HuH-7 (cell line): ENCODE results near the gene ENDOV.

Experiments used
- DNase-seq: peaks from one replicate; pipeline ENCODE4 v3.0.0; 2011; ENCODE audit warnings: low spot score

The ENDOV gene

DNA sequence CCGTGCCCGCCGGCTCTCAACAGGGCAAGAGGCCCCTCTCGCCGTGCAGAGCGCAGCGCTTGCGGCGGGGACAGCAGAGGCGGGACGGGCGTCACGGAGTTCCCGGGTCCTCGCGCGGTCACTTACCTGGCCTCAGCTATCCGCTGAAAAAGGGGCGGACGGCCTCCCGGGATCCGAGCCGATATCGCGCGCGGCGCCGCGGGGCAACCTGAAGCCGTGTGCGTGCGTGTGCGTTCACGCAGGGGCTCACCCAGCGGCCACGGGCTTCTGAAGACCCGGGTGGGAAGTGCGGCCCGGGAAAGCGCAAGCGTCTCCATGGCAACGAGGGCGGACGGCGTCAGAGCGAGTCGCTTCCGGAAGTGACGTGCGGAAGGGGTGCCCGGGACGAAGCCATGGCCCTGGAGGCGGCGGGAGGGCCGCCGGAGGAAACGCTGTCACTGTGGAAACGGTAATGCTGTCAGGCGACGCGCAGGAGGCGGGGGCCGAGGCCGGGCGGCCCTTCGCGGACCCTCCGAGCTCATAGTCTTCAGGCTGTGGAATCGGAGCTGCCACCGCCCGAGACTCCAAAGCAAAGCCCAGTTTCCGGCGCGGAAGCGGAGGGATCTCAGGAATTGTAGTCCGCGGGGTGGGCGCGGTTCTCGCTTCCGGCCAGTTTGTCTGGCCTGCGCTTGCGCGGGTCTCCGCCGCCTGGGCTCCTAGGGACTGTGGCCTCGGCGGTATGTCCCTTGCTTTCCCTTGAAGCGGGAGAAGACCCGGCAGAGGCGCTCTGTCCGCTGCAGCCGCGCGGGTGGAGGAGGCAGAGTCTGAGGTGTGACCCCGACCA is at the start of gene ENDOV:
TSS of gene ENDOV (plus strand) at position 365 of the 823 bp plus-strand sequence. CDS start at position 393, 28 bp downstream.
- peak; percentile 99 for DNase-seq

DNA sequence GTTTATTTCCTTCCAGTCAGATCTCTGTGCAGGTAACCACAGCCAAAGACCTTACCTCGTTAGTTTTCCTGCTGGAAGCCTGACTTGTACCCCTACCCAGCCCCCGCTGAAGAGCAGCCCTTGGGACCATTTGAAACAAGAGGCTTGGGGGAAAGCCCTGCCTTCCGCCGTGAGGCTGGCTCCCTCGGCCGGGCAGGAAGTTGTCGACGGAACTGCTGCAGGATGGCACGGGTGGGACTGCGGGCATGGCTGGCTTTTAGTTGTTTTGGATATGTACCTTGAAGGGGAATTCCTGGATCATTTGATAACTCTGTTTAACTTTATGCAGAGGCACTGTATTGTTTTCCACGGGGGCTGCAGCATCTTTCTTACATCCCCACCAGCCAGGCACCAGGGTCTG is 49.0 kb upstream of the ENDOV start:
- no peak for DNase-seq

DNA sequence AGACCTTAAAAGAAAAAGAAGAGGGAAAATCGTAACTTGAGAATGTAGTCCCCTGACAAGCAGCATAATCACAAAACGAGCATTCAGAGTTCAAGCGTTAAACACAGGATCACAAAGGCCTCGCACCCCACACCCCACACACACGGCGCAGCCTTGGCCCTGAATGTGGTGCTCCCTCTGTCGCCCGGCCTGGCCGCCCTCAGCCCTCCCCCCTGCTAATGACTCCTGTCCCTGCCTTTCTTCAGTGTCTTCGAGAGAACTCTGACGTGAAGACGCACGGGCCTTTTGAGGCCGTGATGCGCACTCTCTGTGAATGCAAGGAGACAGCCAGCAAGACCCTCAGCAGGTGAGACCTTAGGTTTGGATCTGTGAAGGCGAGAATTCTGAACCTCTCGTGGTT is 47.5 kb upstream of the ENDOV start:
- no peak for DNase-seq

DNA sequence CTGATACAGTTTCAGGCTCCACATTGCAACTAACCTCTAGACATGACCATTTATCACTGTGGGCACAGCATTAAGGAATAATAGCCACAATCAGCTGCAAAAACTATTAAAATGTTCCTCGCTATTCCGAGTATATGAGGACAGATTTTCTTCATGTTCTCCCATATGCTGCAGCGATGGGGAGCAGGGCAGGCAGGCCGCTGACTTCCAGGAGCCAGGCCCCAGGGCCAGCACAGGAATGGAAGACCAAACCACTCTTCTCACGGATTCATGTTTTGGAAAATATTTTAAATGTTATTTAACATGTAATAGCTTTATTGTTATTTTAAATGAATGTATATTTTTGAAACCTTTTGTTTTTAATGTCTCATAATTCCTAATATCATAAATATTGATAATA is 43.8 kb upstream of the ENDOV start:
- no peak for DNase-seq

DNA sequence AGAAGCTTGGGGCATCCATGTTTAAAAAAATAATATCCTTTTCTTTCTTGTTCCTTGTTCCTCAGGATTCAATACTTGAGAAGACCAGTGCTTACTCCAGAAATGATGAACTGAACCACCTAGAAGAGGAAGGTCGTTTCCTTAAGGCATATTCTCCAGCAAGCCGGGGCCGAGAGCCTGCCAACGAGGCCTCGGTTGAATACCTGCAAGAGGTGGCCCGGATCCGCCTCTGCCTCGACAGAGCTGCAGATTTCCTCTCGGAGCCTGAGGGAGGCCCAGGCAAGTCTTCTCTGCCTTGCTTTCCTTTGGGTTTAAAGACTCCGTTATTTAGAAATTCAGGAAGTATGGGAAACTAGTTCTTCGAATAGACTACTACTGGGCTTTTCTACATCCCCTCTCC is 42.5 kb upstream of the ENDOV start:
- DNase-seq = no peak

DNA sequence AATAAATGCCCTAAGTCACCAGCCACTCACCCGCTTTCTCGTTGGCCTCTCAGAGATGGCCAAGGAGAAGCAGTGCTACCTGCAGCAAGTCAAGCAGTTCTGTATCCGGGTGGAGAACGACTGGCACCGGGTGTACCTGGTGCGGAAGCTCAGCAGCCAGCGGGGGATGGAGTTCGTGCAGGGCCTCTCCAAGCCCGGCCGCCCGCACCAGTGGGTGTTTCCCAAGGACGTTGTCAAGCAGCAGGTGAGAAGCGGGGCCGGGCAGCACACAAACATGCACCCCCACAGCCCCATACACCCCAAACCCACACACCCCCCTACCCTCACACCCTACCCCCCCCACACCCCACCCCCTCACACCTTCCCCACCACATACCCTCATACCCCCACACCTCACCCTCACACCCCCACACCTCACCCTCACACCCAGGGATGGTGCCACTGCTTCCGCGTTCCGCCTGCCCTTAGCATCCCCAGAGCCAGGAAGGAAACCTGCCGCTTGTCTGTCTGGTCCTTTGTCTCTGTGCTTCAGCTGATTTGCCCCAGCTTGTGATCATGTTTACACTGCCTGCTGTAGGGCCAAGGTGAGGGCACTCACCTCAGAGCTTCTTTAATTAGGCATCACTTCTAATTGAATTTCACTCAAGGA is 41.9 kb upstream of the ENDOV start:
- no peak for DNase-seq

DNA sequence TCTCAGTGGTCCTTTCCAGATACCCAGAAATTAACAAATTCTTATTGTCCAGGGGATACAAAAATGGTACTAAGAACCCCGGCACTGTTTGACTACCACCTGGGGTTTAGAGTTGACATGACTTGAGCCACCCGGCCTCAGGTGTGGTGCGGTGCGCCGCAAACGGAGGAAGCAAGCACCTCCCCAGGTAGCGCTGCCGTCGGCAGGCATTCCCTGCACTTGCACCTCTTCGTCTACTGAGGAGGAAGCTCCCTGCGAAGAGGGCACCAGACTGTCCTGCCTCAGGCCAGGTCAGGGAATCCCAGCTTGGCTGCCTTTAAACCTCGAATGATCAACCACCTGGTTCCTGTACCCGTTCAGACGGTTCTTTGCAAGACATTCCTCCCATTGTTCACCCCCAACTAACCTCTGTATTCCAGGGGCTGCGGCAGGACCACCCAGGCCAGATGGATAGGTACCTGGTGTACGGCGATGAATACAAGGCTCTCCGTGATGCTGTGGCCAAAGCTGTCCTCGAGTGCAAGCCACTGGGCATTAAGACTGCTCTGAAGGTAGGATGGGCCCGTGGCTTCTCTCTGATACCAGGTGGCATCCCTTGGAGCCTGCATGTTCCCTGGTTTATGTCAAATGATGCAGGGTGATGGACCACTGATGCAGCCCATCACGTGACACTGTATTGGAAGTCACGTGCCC is 40.8 kb upstream of the ENDOV start:
- DNase-seq = no peak

DNA sequence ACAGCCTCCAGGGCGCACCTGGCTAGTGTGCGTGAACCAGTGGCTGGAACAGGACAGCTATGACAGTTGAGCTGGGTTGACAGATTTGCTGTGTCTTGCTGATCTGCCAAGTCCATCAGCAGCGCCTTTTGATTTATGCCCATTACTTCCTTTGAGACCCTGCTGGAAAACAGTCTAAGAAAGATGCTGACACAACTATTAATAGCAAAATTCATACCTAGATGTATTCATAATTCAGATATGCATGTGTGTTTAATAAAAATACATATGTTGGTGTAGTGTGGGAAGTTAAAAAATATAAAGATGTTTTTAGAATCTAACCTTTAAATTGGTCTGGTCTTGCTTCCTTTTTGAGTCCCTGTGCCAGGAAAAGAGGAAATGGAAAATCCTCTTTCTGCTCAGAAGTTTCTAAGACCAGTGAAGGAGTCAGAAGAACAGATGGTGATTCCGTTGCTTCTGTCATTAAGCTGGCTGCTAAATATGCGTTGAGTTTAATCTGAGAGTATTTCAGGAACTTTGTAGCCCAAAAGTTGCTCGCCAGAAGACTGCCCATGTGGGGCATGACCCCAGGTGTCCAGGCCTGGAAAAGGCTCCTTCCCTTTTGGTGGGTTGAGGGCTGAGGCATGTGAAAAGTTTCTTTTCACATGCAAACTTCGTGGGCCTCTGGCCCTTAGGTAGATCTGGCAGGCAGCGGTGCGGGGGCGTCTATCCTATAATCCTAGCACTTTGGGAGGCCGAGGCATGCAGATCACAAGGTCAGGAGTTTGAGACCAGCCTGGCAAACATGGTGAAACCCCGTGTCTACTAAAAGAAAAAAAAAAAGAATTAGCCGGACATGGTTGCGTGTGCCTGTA is 40.0 kb upstream of the ENDOV start:
- DNase-seq = no peak

DNA sequence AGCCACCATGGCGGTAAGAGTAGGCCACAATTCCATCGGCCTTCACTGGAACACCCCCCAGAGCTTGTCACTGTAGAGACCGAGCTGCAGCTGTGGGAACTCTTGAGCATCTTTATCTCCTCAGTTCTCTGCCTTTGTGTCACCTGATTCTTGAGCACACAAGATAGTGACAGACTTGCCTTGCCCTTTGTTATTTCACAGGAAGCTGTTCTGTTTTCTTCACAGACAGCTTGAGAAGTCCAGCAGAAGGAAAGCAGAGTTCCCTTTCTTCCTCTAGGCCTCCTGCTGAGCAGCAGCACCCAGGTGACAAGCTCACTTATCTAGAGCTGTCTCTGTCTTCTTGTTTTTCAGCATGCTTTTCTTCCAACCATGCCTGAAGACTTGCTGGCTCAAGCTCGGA is 38.4 kb upstream of the ENDOV start:
- DNase-seq = no peak

DNA sequence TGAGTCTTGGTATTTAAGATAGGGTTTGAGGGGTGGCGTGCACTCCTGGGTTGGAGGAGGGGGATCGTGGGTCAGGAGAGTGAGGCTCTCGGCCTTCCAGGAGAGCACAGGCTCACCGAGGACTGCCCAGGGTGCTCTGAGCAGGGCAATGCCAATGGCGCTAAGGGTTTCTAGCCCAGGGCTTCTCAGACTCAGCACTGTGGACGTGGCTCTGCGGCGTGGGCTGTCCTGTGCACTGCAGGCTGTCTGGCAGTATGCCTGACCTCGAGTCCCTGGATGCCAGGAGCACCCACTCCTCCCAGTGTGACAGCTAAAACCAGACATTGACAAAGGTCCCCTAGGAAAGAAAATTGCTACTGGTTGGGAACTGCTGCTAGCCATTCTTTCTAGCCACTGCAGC is 37.2 kb upstream of the ENDOV start:
- DNase-seq = no peak

DNA sequence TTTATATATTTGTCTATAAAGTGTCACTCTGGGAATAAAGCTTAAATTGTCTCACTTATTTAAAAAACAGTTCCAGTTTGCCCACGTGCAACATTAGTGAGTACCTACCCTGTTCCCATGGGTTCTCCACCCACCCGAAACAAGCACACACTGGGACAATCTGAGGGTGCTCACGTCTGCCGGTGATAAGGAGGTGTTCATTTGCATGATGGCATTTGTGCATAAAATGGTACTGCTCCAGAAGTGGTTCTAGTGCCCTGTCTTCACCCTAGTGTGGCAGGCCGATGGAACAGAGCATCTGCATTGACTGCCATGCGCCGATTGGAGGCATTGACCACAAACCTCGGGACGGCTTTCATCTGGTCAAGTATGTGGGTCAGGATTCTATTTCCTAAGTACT is 35.6 kb upstream of the ENDOV start:
- no peak for DNase-seq

DNA sequence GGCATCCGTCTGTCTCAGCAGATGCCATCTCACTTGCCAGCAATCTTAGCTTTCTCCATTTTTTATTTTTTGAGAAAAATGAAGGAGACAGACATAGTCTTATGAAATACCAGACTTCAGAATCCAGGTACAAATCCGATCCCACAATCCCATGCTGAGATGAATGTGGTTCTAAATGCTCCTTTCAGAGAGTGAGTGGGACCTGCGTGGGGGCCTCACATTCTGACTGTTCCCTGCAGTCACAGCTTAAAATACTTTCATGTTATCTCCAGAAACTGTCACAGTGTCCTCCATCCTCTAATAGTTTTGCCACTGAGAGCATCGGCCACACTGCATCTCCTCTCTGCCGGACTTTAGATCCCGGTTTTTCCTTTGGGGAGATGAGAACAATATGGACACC is 34.9 kb upstream of the ENDOV start:
- no peak for DNase-seq

DNA sequence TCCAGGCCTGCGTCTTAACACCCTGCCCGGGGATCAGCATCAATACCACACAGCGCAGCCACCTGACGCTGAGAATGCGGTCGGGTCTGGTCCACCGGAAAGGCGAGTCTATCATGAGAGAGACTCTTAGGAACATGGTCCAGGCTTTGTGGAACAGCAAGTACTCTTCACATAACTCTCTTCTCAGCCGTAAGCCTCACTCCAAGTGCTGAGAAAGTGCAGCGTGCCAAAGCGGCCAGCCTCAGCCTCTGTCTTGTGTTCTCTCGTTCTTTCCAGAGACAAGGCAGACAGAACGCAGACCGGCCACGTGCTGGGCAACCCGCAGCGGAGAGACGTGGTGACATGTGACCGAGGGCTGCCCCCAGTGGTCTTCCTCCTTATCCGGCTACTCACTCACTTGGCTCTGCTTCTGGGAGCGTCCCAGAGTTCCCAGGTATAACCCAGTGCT is 34.4 kb upstream of the ENDOV start:
- DNase-seq = no peak

DNA sequence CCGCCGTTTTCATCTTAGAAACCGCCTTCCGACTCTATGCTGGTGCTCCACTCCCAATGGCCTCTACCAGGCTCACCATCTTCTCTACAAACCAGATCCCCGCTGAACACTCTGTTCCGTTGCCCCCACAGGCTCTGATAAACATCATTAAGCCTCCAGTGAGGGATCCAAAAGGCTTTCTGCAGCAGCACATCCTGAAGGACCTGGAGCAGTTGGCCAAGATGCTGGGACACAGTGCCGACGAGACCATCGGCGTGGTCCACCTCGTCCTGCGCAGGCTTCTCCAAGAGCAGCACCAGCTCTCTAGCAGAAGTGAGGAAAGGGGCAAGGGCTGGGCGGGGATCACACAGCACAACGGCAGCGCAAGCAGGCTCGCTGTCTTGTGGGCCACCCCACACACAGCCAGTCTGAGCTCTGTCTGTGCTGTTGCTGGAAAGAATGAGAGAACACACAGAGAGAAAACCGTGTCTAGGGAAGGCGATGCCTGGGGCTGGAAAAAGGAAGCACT is 33.5 kb upstream of the ENDOV start:
- no peak for DNase-seq

DNA sequence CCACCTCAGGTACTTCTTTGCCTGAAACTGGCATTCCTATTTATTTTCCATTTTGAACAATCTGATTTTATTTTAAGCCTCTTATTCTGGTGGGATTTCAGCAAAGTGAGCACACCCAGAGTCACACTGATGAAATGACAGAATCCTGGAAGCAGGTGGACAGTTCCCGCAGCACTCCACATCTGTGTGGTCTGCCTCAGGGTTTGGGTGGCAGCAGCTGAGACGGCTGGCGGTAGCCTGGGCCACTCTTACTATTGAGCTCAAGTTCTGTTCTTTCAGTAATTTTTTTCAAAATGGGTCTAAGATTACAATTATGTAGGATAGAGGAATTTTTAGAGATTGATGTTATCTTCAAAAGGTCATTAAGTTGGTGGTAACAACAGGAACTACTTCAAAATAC is 32.5 kb upstream of the ENDOV start:
- DNase-seq = no peak

DNA sequence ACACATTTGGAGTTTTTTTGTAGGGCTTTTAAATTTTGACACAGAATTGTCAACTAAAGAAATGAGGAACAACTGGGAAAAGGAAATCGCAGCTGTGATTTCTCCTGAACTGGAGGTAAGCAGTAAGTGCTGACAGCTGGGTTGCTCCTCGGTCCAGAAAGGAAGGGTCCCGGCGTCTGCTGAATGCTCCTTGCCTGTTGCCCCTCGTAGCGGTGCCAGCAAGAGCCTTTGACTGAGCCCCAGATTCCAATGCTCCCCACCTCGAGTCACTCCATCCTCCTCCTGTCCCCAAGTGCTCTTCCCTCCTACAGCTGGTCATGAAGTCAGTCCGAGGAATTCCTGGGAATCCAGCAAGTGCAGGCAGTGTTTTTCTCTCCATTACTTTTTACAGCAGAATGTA is 32.0 kb upstream of the ENDOV start:
- no peak for DNase-seq

DNA sequence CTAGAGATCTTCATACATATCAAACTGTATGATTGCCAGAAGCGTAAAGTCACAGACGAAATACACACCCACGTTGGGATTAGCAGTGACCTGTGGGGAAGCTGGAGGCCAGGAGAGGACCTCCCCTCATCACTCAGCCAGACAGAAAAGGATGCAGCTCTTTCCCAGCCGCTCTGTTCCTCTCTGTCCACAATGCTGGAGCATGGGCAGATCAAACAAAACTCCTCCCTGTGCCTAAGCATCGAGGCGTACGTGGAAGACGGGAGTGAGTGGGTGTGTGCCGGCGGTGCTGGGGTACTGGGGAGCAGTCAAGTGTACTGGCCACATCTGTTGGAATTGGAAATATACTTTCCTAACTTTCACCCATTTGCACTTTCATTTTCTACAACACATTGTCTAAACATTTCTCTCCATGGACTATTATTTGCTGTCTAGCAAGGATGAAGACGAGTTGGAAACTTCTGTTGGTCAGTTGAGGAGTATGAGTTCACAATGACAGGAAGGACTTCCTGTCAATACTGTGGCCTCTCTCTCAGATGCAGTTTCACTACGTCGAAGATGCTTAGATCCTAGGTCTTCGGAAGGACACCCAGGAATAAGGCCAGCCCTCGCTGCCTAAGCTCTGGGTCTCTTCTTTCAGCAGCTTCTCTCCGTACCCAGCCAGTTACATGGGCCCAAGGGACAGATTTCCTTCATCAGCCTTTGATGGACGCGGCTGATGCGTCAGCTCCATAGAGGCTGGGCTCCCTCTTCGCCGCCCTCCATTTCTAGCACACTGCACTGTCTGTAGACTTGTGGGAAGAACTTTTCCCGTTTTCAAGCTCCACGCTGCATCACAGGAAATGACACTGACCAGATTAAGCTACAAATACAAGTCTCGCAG is 30.6 kb upstream of the ENDOV start:
- DNase-seq = no peak

DNA sequence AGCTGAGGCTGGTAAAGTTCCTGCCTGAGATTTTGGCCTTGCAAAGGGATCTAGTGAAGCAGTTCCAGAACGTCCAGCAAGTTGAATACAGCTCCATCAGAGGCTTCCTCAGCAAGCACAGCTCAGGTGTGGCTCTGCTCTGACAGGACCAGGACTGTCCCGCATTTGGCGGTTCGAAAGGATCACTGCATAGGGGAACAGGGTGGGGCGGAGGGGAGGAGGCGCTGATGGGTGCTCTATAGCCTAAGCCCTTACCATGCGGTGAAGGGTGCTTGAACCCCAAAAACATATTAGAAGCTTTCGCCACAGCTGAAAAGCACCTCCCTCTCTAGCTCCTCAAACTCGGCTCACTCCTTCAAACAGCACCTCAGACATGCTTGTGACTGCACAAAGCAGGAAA is 29.9 kb upstream of the ENDOV start:
- no peak for DNase-seq

DNA sequence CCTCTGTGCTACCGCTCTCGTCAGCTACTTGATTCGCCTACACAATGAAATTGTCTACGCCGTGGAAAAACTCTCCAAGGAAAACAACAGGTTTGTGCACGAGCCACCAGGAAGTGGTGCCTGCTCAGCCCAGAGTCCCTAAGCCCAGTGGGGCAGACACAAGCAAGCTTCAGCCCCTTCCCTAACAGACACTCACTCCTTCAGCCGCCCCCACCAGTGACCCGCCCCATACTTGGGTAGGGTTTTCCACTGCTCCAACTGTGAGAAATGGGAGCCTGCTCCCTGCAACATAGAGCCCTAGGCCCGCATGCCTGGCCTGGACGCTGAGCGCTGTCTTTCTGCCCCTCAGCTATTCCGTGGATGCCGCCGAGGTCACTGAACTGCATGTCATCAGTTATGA is 28.6 kb upstream of the ENDOV start:
- no peak for DNase-seq

DNA sequence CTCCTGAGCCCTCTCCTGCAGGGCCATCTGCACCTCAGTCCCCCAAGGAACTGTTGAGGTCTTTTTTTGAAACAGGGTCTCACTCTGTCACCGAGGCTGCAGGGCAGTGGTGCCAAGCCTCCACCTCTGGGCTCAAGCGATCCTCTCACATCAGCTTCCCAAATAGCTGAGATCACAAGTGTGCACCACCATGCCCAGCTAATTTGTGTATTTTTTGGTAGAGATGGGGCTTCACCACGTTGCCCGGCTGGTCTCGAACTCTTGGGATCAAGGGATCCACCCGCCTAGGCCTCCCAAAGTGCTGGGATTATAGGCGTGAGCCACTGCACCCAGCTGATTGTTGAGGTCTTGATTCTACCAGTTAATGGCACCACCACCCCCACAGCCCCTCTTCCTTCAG is 27.9 kb upstream of the ENDOV start:
- no peak for DNase-seq

DNA sequence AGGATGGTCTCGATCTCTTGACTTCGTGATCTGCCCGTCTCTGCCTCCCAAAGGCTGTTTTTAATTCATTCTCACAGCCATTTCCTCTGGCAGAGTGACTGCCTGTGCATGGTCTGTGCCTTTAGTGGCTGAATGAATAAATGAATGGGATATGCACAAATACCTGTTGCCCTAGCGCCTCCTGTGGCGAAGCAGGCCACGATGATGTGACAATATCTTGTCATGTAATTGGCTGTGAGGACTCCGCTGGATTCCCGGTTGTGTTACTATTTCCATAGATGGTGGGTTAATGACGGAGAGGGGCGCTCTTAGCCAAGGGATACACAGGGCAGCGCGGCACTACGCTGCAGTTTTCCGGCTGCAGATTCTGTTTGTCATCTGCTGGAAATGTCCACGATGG is 26.8 kb upstream of the ENDOV start:
- DNase-seq = no peak
